ENCODE results near the gene AHRR.
"Not testable (repeated sequence)": the region's sequence is repeated elsewhere in the genome, so short reads cannot be mapped to it uniquely, and the experiment has no call there.

AHRR gene

GRCh38 chr5:306011-306805, 15.3 kb upstream of the AHRR start:
- DNase-seq, result no peak

GRCh38 chr5:307306-307705, 14.2 kb upstream of the AHRR start:
- DNase-seq, result no peak

GRCh38 chr5:307794-308579, 13.5 kb upstream of the AHRR start:
- no peak for DNase-seq

GRCh38 chr5:308672-309271, 12.7 kb upstream of the AHRR start:
- DNase-seq, result no peak

GRCh38 chr5:309831-310230, 11.7 kb upstream of the AHRR start:
- not testable (repeated sequence) for DNase-seq

- no peak for DNase-seq
Measured at GRCh38 chr5:310516-310915, 11.0 kb upstream of the AHRR start.

- DNase-seq, result no peak
Measured at GRCh38 chr5:310941-311434, 10.5 kb upstream of the AHRR start.

GRCh38 chr5:311963-312362, 9.6 kb upstream of the AHRR start:
- no peak for DNase-seq

GRCh38 chr5:312845-313244, 8.7 kb upstream of the AHRR start:
- DNase-seq, result no peak

- no peak for DNase-seq
Measured at GRCh38 chr5:313265-313664, 8.2 kb upstream of the AHRR start.

GRCh38 chr5:313806-314376, 7.6 kb upstream of the AHRR start:
- no peak for DNase-seq

- DNase-seq, result no peak
Measured at GRCh38 chr5:314676-315487, 6.6 kb upstream of the AHRR start.

- DNase-seq, result no peak
Measured at GRCh38 chr5:315488-316209, 5.9 kb upstream of the AHRR start.

GRCh38 chr5:316210-317085, 5.1 kb upstream of the AHRR start:
- no peak for DNase-seq

GRCh38 chr5:317086-317811, 4.3 kb upstream of the AHRR start:
- DNase-seq, result peak; percentile 66

- no peak for DNase-seq
Measured at GRCh38 chr5:318341-318897, 3.1 kb upstream of the AHRR start.

- no peak for DNase-seq
Measured at GRCh38 chr5:318931-319601, 2.4 kb upstream of the AHRR start.

GRCh38 chr5:320524-321229, 837 bp upstream of the AHRR start:
- DNase-seq, result no peak

Data from activated CD4-positive, alpha-beta T cell treated with anti-CD3 and anti-CD28 coated beads, Interleukin-2, amount 50 U/mL, for 16 hours (primary cell).